Ascending aorta (tissue), 2 donors: ENCODE results near the gene CCDC85C. TPM values are rescaled to one million over a fixed set of nuclear protein-coding genes. Genes with fewer than 3 reads are reported as not detected.
"Not testable (repeated sequence)": the region's sequence is repeated elsewhere in the genome, so short reads cannot be mapped to it uniquely, and the experiment has no call there.

ENCODE experiments used
- DNase-seq, 2 donors: peaks; one replicate each; pipeline ENCODE4 v3.0.0-alpha.2; 2019; ENCODE audit warnings: low spot score in 2 of 2
- H3K27ac ChIP-seq, 2 donors: fragments of 200-600 bp; sonication (generic); one replicate each; pipeline ENCODE4 v1.5.1; 2016 to 2017; ENCODE audit warnings: mild to moderate bottlenecking in 1 of 2
- H3K27me3 ChIP-seq: fragments of 200-600 bp; sonication (generic); one replicate; pipeline ENCODE4 v1.5.1; 2017
- H3K36me3 ChIP-seq, 2 donors: fragments of 200-600 bp; sonication (generic); one replicate each; pipeline ENCODE4 v1.5.1; 2016
- H3K4me1 ChIP-seq, 2 donors: fragments of 200-600 bp; sonication (generic); one replicate each; pipeline ENCODE4 v1.5.1; 2016 to 2017; ENCODE audit warnings: mild to moderate bottlenecking in 1 of 2
- H3K4me3 ChIP-seq, 2 donors: fragments of 200-600 bp; sonication (generic); one replicate each; pipeline ENCODE4 v1.5.1; 2016 to 2017; ENCODE audit warnings: mild to moderate bottlenecking in 1 of 2
- H3K9me3 ChIP-seq, 2 donors: fragments of 200-600 bp; sonication (generic); one replicate each; pipeline ENCODE4 v1.5.1; 2016
- intact Hi-C: fragments of 100-400 bp; cut with DNase I; formaldehyde crosslinking; loops from one replicate; pipeline ENCODE4 v1.15.1; 2023
- total RNA-seq: library from RNA; depleted of rRNA; stranded (reverse); fragments of >200 nt; gene quantifications from one replicate; pipeline ENCODE4 v1.1.0, GENCODE V29; 2016
- TF ChIP-seq, protein P1 (sequence below), 3 experiments: fragments of 200-600 bp in 2 of 3; fragments of 450-650 bp in 1 of 3; sonication (generic) in 2 of 3; IDR thresholded peaks; one replicate each; pipeline ENCODE4 v1.5.1; 2016 to 2019; ENCODE audit warnings: antibody characterized with exemption in 3 of 3, mild to moderate bottlenecking in 1 of 3, moderate library complexity in 1 of 3

The CCDC85C gene
- total RNA-seq, 1 donor from 2014 or later, result 0.64 TPM

DNA sequence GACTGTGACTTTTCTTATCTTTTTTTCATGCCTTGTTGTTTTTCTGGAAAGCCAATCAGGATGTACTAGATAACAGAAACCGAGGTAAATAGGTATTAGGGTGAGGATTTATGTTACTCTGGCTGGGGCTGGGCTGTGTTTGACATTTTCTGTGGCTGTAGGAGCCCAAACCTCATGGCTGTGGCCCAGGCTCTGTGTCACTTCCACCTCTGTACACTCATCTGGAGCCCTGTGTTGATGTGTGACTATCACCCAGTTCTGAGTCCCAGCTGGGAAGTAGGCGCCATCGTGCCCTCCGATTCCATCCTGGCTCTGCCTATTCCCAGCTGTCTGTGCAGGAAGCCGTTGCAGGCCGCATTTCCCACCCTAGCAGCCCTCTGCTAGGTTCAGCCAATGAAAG, 39.3 kb upstream of the CCDC85C start:
- intact Hi-C loops, result no loop called here
- no peak for DNase-seq
- TF ChIP-seq, protein P1, sequence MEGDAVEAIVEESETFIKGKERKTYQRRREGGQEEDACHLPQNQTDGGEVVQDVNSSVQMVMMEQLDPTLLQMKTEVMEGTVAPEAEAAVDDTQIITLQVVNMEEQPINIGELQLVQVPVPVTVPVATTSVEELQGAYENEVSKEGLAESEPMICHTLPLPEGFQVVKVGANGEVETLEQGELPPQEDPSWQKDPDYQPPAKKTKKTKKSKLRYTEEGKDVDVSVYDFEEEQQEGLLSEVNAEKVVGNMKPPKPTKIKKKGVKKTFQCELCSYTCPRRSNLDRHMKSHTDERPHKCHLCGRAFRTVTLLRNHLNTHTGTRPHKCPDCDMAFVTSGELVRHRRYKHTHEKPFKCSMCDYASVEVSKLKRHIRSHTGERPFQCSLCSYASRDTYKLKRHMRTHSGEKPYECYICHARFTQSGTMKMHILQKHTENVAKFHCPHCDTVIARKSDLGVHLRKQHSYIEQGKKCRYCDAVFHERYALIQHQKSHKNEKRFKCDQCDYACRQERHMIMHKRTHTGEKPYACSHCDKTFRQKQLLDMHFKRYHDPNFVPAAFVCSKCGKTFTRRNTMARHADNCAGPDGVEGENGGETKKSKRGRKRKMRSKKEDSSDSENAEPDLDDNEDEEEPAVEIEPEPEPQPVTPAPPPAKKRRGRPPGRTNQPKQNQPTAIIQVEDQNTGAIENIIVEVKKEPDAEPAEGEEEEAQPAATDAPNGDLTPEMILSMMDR (IDR thresholded peaks at IDR 0.05), result no peak
- H3K4me1 ChIP-seq, result no peaks in the 10 kb centered on the region
- no peak overlapping the region for H3K4me3 ChIP-seq
- no peaks in the 10 kb centered on the region for H3K9me3 ChIP-seq
- H3K27ac ChIP-seq, result no peak overlapping the region
- H3K27me3 ChIP-seq, result no peaks in the 10 kb centered on the region
- no peaks in the 10 kb centered on the region for H3K36me3 ChIP-seq

DNA sequence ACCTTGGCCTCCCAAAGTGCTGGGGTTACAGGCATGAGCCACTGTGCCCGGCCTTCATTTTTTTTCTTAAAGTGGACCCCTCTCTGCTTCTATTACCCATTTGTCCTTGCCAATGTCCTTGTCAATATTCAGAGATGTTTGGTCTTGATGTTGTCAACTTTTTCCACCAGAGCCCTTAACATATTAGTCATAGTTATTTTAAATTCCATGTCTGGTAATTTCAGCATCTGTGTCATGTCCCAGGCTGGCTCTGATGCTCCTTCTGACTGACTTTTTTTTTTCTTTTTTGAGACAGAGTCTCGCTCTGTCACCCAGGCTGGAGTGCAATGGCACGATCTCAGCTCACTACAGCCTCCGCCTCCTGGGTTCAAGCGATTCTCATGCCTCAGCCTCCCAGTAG, 38.8 kb upstream of the CCDC85C start:
- DNase-seq, H3K27ac ChIP-seq, H3K9me3 ChIP-seq, H3K36me3 ChIP-seq, H3K27me3 ChIP-seq, H3K4me1 ChIP-seq, H3K4me3 ChIP-seq, intact Hi-C loops: not testable (repeated sequence)

DNA sequence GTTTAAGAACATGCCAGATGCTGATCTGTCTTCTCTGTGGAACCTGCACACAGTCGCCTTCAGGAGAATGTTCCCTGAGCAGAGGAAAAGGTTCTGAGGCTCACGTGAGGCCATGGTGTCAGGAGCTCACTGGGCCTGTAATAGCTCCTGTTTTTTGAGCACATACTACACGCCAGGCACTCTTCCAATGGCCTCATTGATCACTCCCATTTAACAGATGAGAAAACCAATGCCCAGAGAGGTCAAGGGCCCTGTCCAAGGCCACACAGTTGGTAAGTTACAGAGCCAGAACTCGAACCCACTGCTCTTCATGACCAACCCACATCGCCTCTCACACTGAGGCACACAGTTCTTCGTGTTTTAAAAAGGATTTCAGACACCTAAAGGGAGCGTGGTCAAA, 33.6 kb upstream of the CCDC85C start:
- no peaks in the 10 kb centered on the region for H3K36me3 ChIP-seq
- H3K9me3 ChIP-seq, result no peaks in the 10 kb centered on the region
- H3K27me3 ChIP-seq, result no peaks in the 10 kb centered on the region
- H3K4me1 ChIP-seq, result no peaks in the 10 kb centered on the region
- TF ChIP-seq, protein P1 (IDR thresholded peaks at IDR 0.05), result no peak
- intact Hi-C loops, result no loop called here
- no peak for DNase-seq
- no peak overlapping the region for H3K4me3 ChIP-seq
- no peak overlapping the region for H3K27ac ChIP-seq

DNA sequence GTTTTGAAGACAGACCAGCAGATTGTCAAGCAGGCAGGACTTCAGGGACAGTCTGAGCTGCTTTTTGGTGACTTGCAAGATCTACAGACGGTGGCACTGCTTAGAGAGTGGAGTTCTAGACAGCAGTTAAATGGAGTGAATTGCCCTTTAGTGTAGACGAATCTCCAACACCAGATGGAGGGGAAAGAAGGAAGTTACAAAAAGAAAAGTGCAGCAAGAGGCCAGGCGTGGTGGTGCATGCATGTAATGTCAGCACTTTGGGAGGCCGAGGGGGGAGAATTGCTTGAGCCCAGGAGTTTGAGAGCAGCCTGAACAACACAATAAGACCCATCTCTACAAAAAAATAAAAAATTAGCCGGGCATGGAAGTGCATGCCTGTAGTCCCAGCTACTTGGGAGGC, 32.5 kb upstream of the CCDC85C start:
- intact Hi-C loops, result no loop called here
- TF ChIP-seq, protein P1 (IDR thresholded peaks at IDR 0.05), result no peak
- H3K36me3 ChIP-seq, result no peaks in the 10 kb centered on the region
- no peaks in the 10 kb centered on the region for H3K9me3 ChIP-seq
- no peaks in the 10 kb centered on the region for H3K27me3 ChIP-seq
- no peaks in the 10 kb centered on the region for H3K4me1 ChIP-seq
- H3K4me3 ChIP-seq, result no peak overlapping the region
- no peak overlapping the region for H3K27ac ChIP-seq
- no peak for DNase-seq

DNA sequence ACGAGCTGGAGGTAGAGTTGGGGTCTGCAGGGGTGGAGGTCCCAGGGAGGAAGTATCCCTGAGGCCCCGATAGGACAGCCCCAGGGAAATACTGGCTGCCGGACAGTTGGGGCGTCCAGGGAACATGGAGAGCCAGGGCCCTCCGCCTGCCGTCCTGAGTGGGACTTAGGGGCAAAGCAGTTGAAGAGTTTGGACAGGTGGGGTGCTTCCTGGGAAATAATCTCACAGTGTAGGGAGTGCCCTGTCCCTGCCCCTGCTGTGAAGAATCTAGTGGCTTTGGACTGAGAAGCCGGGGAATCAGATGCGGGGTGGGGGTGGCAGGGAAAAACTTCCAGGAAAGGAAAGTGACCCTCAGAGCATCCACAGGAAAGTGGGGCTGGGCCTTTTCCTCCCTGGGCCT, 31.1 kb upstream of the CCDC85C start:
- no peaks in the 10 kb centered on the region for H3K27me3 ChIP-seq
- H3K36me3 ChIP-seq, result no peaks in the 10 kb centered on the region
- H3K9me3 ChIP-seq, result no peaks in the 10 kb centered on the region
- TF ChIP-seq, protein P1 (IDR thresholded peaks at IDR 0.05), result no peak
- no peaks in the 10 kb centered on the region for H3K4me1 ChIP-seq
- no peak overlapping the region for H3K27ac ChIP-seq
- intact Hi-C loops, result no loop called here
- DNase-seq, result no peak
- H3K4me3 ChIP-seq, result no peak overlapping the region

DNA sequence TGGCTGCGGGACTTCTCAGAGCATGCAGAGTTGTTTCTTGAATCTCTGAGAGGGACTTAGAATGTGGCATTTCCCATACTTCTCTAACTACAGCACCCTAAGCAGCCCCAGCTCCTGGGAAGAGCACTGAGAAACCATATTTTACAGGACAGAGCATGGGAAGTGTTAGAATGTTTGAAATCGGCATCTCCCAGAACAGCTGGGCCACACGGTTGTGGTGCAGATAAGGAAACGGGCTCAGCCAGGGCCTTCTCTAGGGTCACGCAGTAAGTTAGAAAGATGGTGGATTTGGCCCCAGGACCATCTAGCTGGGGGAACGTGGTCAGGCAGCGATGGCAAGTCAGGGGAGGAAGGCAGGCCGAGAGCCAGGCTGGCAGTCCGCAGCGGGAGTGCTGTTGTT, 30.4 kb upstream of the CCDC85C start:
- Histone ChIP-seq H3K27ac (no peak overlapping the region), H3K4me3 (no peak overlapping the region), H3K9me3 (no peaks in the 10 kb centered on the region), H3K36me3 (no peaks in the 10 kb centered on the region), H3K27me3 (no peaks in the 10 kb centered on the region), H3K4me1 (no peaks in the 10 kb centered on the region)
- intact Hi-C loops, result no loop called here
- DNase-seq, result no peak
- TF ChIP-seq, protein P1 (IDR thresholded peaks at IDR 0.05), result no peak
